Stomach (tissue), 9 donors: ENCODE data around the gene QPCT. TPM values are rescaled to one million over a fixed set of nuclear protein-coding genes. Genes with fewer than 3 reads are reported as not detected.
"Not testable (repeated sequence)": the region's sequence is repeated elsewhere in the genome, so short reads cannot be mapped to it uniquely, and the experiment has no call there.

Source experiments
- DNase-seq, 2 donors: peaks; one replicate each; pipeline versions ENCODE4 v3.0.0 to v3.0.0-alpha.2; 2013 to 2019
- H3K27ac ChIP-seq, 5 donors: fragments of 200-600 bp in 4 of 5; sonication (generic) in 4 of 5; one replicate each; pipeline ENCODE4 v1.5.1; 2013 to 2019; ENCODE audit warnings: mild to moderate bottlenecking in 1 of 5, moderate library complexity in 1 of 5
- H3K27me3 ChIP-seq, 3 donors: fragments of 200-600 bp; sonication (generic); one replicate each; pipeline ENCODE4 v1.5.1; 2017 to 2019; ENCODE audit warnings: mixed run types in 1 of 3
- H3K36me3 ChIP-seq, 4 donors: fragments of 200-600 bp; sonication (generic); 1 replicate in 3 of 4; 2 replicates in 1 of 4; pipeline ENCODE4 v1.5.1; 2016 to 2019
- H3K4me1 ChIP-seq, 4 donors: fragments of 200-600 bp; sonication (generic); one replicate each; pipeline ENCODE4 v1.5.1; 2016 to 2019
- H3K4me3 ChIP-seq, 4 donors: fragments of 200-600 bp; sonication (generic) in 3 of 4; one replicate each; pipeline ENCODE4 v1.5.1; 2016 to 2019; ENCODE audit warnings: mild to moderate bottlenecking in 1 of 4
- H3K9me3 ChIP-seq, 4 donors: fragments of 200-600 bp; sonication (generic); one replicate each; pipeline ENCODE4 v1.5.1; 2016 to 2019
- EP300 ChIP-seq: sonication (generic); formaldehyde crosslinking; IDR thresholded peaks from one replicate; pipeline ENCODE4 v1.6.1; 2017; ENCODE audit warnings: antibody characterized with exemption
- POLR2A ChIP-seq, 4 donors: fragments of 450-650 bp; IDR thresholded peaks; one replicate each; pipeline ENCODE4 v1.6.1; 2016; ENCODE audit warnings: antibody characterized with exemption in 4 of 4, control low read depth in 2 of 4, mild to moderate bottlenecking in 1 of 4, moderate library complexity in 1 of 4
- POLR2AphosphoS5 ChIP-seq, 3 donors: sonication (generic); formaldehyde crosslinking; IDR thresholded peaks; one replicate each; pipeline ENCODE4 v1.6.1; 2016; ENCODE audit warnings: antibody characterized with exemption in 3 of 3
- WGBS, 5 donors: extraction: QIAGEN DNeasy Blood & Tissue Kit in 3 of 5; methylation state at CpG; one replicate each; pipeline versions ENCODE4 v1.1.5 to v1.1.7; 2013 to 2018; 5-methylcytosine and 5-hydroxymethylcytosine counted together
- intact Hi-C: fragments of 100-400 bp; cut with DNase I; formaldehyde crosslinking; loops from one replicate; pipeline ENCODE4 v1.15.1; 2023; ENCODE audit warnings: low total_unique reads
- polyA plus RNA-seq, 3 donors: library from polyadenylated mRNA; stranded (reverse); fragments of 200-250 nt; gene quantifications; one replicate each; pipeline ENCODE4 v1.2.3, GENCODE V29; 2013
- total RNA-seq, 5 donors: library from RNA; depleted of rRNA; stranded (reverse); fragments of >200 nt; gene quantifications; one replicate each; pipeline versions ENCODE4 v1.1.0 to v1.2.3, GENCODE V29; 2014 to 2016
- TF ChIP-seq, protein P1 (sequence below), 7 experiments: fragments of 450-650 bp in 4 of 7; fragments of 200-600 bp in 3 of 7; sonication (generic) in 3 of 7; IDR thresholded peaks; one replicate each; pipeline ENCODE4 v1.5.1; 2016 to 2019; ENCODE audit warnings: antibody characterized with exemption in 7 of 7, control low read depth in 2 of 7, mild to moderate bottlenecking in 1 of 7
- donor health status: healthy with polysubstance abuse.
- donor health status: Bipolar disorder and iron deficiency.
- donor health status: healthy.

QPCT gene
- total and polyA plus RNA-seq, 8 donors, result 1.3 to 26.6 (median 4.4) TPM; not detected in 1

DNA sequence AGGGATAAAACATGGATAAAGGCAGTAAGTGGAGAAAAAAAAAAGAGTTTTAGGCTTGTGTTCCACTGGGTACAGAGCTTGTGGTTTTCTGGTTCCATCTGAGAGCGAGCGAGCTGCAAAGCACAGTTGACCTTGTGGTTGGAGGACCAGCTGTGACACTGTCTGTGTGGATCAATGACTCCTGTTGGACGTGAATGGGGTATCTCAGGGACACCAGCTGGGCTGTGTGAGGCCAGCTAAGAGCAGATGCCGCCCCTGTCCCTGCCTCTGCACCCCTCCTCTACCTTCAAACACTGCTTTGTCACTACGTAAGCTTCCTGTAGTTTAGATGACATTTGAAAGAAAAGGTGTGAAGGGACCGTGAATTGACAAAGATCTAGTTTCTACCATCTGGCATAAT lies 67.8 kb downstream of the QPCT start:
- Histone ChIP-seq H3K4me1 (peaks cover 0 to 10% (median 2%) of the 10 kb centered on the region in 4 donors), H3K27me3 (no peaks in the 10 kb centered on the region), H3K9me3 (no peaks in the 10 kb centered on the region), H3K27ac (no peak overlapping the region), H3K36me3 (no peaks in the 10 kb centered on the region), H3K4me3 (no peak overlapping the region)
- no peak for DNase-seq
- intact Hi-C loops, result loop anchor here (5.0 kb wide), 1 partner anchor 420 kb away; no protein-coding TSS in a partner anchor
- WGBS, 5 donors, result 69 to 76% (median 74%) methylated on average over 6 of the region's 6 CpGs
- no peak for TF ChIP-seq POLR2A (IDR thresholded peaks at IDR 0.05)
- TF ChIP-seq, protein P1, sequence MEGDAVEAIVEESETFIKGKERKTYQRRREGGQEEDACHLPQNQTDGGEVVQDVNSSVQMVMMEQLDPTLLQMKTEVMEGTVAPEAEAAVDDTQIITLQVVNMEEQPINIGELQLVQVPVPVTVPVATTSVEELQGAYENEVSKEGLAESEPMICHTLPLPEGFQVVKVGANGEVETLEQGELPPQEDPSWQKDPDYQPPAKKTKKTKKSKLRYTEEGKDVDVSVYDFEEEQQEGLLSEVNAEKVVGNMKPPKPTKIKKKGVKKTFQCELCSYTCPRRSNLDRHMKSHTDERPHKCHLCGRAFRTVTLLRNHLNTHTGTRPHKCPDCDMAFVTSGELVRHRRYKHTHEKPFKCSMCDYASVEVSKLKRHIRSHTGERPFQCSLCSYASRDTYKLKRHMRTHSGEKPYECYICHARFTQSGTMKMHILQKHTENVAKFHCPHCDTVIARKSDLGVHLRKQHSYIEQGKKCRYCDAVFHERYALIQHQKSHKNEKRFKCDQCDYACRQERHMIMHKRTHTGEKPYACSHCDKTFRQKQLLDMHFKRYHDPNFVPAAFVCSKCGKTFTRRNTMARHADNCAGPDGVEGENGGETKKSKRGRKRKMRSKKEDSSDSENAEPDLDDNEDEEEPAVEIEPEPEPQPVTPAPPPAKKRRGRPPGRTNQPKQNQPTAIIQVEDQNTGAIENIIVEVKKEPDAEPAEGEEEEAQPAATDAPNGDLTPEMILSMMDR (IDR thresholded peaks at IDR 0.05), result no peak
- TF ChIP-seq EP300, result no peak
- no peak for TF ChIP-seq POLR2AphosphoS5 (IDR thresholded peaks at IDR 0.05)

DNA sequence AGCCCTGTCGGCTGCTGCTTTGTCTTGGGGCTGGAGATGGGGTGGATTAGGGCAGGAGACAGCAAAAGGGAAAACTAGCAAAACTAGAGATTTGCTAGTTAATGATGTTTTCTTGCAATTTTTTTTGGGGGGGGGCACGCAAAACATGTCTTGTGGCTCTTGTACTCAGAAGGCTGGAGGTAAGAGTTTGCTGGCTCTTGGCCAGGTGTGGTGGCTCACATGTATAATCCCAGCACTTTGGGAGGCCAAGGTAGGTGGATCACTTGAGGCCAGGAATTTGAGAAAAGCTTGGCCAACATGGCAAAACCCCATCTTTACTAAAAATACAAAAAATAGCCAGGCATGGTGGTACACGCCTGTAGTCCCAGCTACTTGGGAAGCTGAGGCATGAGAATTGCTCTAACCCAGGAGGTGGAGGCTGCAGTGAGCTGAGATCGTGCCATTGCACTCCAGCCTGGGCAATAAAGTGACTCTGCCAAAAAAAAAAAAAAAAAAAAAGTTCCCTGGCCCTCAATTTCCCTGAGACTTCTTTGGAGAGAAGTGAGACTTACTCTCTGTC lies 69.6 kb downstream of the QPCT start:
- intact Hi-C loops, result loop anchor here (5.0 kb wide), 1 partner anchor 418 kb away; no protein-coding TSS in a partner anchor
- not testable (repeated sequence) for H3K27me3 ChIP-seq, H3K9me3 ChIP-seq, H3K27ac ChIP-seq, DNase-seq, H3K36me3 ChIP-seq, H3K4me3 ChIP-seq
- 70 to 84% (median 80%) methylated on average over 4 of the region's 4 CpGs for WGBS, 5 donors
- peaks cover 0 to 10% (median 2%) of the 10 kb centered on the region in 4 donors for H3K4me1 ChIP-seq

DNA sequence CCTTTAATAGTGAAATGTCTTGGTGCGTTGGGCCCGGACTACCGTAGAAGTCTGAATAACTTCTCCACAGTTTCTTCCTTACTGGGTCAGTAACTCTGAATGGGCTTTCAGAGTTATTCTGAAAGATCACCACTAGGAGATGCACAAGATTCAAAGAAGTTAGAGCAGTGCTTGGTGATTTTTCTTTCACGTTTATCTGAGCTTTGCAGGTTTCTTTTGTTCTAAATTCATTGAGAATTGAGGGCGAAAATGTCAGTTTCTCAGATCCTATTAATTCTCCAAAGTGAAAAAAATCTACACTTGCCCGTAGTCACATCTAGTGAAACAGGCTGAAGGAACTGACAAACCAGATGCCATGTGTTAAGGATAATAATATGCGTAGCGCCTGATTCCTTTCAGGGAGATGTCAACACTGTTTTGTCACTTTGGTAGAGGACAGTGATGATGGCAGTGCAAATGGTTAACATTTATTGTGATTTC lies 70.1 kb downstream of the QPCT start:
- intact Hi-C loops, result loop anchor here (5.0 kb wide), 1 partner anchor 418 kb away; no protein-coding TSS in a partner anchor
- no peak overlapping the region for H3K27ac ChIP-seq
- peak in 1 of 2 donors; percentile 81 for DNase-seq
- H3K4me1 ChIP-seq, result peaks cover 0 to 10% (median 2%) of the 10 kb centered on the region in 4 donors
- TF ChIP-seq, protein P1 (IDR thresholded peaks at IDR 0.05), result peak in 5 of 7 experiments; percentile 51 to 96 (median 74)
- TF ChIP-seq EP300 (no peak), POLR2AphosphoS5 (IDR thresholded peaks at IDR 0.05) (no peak)
- no peaks in the 10 kb centered on the region for H3K27me3 ChIP-seq
- 23 to 30% (median 25%) methylated on average over 8 of the region's 8 CpGs for whole genome bisulfite sequencing, 5 donors
- H3K36me3 ChIP-seq, result no peaks in the 10 kb centered on the region
- no peak overlapping the region for H3K4me3 ChIP-seq
- no peaks in the 10 kb centered on the region for H3K9me3 ChIP-seq

DNA sequence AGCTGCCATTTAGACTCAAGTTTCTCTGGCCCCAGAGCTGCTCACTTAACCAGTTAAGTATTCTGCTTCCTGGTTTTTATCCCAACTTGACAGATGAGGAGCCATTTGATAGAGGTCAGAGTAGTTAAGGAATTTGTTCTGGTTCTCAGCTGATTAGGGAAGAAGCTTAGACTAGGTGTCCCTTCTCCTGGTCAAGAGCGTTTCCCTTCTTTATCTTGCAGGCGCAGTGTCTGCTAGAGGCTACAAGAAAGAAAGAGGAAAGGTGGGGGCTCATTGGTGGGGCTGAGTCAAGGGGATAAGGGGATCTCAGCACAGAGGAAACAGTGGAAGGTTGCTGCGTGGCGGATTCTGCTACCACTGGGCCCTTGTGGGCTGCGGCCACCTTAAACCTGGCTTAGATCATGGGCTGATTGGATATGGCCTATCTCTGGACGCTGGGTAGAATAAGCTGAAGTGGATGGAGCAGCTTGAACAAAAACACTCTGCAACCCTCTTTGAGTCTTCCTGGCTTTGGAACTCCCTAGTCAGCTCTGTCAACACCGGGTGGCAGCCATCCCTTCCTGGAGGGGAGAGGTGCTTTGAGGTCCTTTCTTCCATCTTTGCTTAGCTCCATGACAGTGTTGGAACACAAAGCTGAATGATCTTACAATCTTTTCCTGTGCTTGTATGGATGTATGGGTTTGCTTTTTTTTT lies 70.8 kb downstream of the QPCT start:
- intact Hi-C loops, result no loop called here
- no peaks in the 10 kb centered on the region for H3K27me3 ChIP-seq
- DNase-seq, result no peak
- WGBS, 5 donors, result 80 to 93% (median 87%) methylated on average over 7 of the region's 7 CpGs
- TF ChIP-seq, protein P1 (IDR thresholded peaks at IDR 0.05), result no peak
- TF ChIP-seq POLR2A (IDR thresholded peaks at IDR 0.05) (no peak), EP300 (no peak), POLR2AphosphoS5 (IDR thresholded peaks at IDR 0.05) (no peak)
- H3K4me3 ChIP-seq, result no peak overlapping the region
- H3K27ac ChIP-seq, result no peak overlapping the region
- H3K4me1 ChIP-seq, result peaks cover 0 to 10% (median 2%) of the 10 kb centered on the region in 4 donors
- H3K36me3 ChIP-seq, result no peaks in the 10 kb centered on the region
- no peaks in the 10 kb centered on the region for H3K9me3 ChIP-seq
